ENCODE results near the gene HOOK1.

- TF ChIP-seq, protein P1, sequence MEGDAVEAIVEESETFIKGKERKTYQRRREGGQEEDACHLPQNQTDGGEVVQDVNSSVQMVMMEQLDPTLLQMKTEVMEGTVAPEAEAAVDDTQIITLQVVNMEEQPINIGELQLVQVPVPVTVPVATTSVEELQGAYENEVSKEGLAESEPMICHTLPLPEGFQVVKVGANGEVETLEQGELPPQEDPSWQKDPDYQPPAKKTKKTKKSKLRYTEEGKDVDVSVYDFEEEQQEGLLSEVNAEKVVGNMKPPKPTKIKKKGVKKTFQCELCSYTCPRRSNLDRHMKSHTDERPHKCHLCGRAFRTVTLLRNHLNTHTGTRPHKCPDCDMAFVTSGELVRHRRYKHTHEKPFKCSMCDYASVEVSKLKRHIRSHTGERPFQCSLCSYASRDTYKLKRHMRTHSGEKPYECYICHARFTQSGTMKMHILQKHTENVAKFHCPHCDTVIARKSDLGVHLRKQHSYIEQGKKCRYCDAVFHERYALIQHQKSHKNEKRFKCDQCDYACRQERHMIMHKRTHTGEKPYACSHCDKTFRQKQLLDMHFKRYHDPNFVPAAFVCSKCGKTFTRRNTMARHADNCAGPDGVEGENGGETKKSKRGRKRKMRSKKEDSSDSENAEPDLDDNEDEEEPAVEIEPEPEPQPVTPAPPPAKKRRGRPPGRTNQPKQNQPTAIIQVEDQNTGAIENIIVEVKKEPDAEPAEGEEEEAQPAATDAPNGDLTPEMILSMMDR (IDR thresholded peaks at IDR 0.05) = no peak
- no peak for TF ChIP-seq POLR2A (IDR thresholded peaks at IDR 0.05)
- TF ChIP-seq EP300 (IDR thresholded peaks at IDR 0.05) = no peak
These were observed 45.7 kb upstream of the HOOK1 start for GRCh38 chr1:59768792-59769735.
